ENCODE results near the gene CRYBB1. TPM values are rescaled to one million over a fixed set of nuclear protein-coding genes. Genes with fewer than 3 reads are reported as not detected.

Gene CRYBB1
- not detected in 2 replicates for total RNA-seq

- intact Hi-C loops (cut with micrococcal nuclease): no loop called here
Measured at GRCh38 chr22:26617271-26618199, at the start of gene CRYBB1. Gene CRYBB1, minus strand, starts transcription at chr22:26618027. Its CDS starts 1,708 bp downstream, at chr22:26616319.

GRCh38 chr22:26667140-26667539 lies 49.3 kb upstream of the CRYBB1 start:
- intact Hi-C loops (cut with micrococcal nuclease): no loop called here

GRCh38 chr22:26665813-26666231 lies 48.0 kb upstream of the CRYBB1 start:
- intact Hi-C loops (cut with micrococcal nuclease): loop anchor here (1.0 to 2.0 kb wide), 5 partner anchors 9 to 267 kb away; partner anchors contain the start of genes MIAT and TFIP11

- intact Hi-C loops (cut with micrococcal nuclease): no loop called here
Measured at GRCh38 chr22:26663374-26663923, 45.6 kb upstream of the CRYBB1 start.

- intact Hi-C loops (cut with micrococcal nuclease): no loop called here
Measured at GRCh38 chr22:26662160-26662559, 44.3 kb upstream of the CRYBB1 start.

- intact Hi-C loops (cut with micrococcal nuclease): no loop called here
Measured at GRCh38 chr22:26660961-26661578, 43.2 kb upstream of the CRYBB1 start.

- intact Hi-C loops (cut with micrococcal nuclease): no loop called here
Measured at GRCh38 chr22:26660356-26660755, 42.5 kb upstream of the CRYBB1 start.

GRCh38 chr22:26658671-26659478 lies 41.0 kb upstream of the CRYBB1 start:
- intact Hi-C loops (cut with micrococcal nuclease): loop anchor here (1.0 to 5.0 kb wide), 4 partner anchors 13 to 1592 kb away; partner anchors contain the start of genes ASPHD2, HPS4 and SRRD

GRCh38 chr22:26658161-26658560 lies 40.3 kb upstream of the CRYBB1 start:
- intact Hi-C loops (cut with micrococcal nuclease): loop anchor here (2.0 to 5.0 kb wide), 3 partner anchors 175 to 1591 kb away; partner anchors contain the start of genes ASPHD2, HPS4 and SRRD

- intact Hi-C loops (cut with micrococcal nuclease): loop anchor here (1.0 to 5.0 kb wide), 5 partner anchors 8 to 1590 kb away; partner anchors contain the start of genes TFIP11 and TPST2
Measured at GRCh38 chr22:26656891-26657851, 39.3 kb upstream of the CRYBB1 start, which contains the start of gene MIAT. Gene MIAT, plus strand, starts transcription at chr22:26657588.

- intact Hi-C loops (cut with micrococcal nuclease): no loop called here
Measured at GRCh38 chr22:26651815-26652214, 34.0 kb upstream of the CRYBB1 start.

GRCh38 chr22:26650722-26651421 lies 33.0 kb upstream of the CRYBB1 start:
- intact Hi-C loops (cut with micrococcal nuclease): no loop called here

- intact Hi-C loops (cut with micrococcal nuclease): no loop called here
Measured at GRCh38 chr22:26648528-26649388, 30.9 kb upstream of the CRYBB1 start.

GRCh38 chr22:26648011-26648497 lies 30.2 kb upstream of the CRYBB1 start:
- intact Hi-C loops (cut with micrococcal nuclease): no loop called here

- intact Hi-C loops (cut with micrococcal nuclease): no loop called here
Measured at GRCh38 chr22:26646158-26646557, 28.3 kb upstream of the CRYBB1 start.

GRCh38 chr22:26643418-26644100 lies 25.7 kb upstream of the CRYBB1 start:
- intact Hi-C loops (cut with micrococcal nuclease): no loop called here
